Measurements from ENCODE around the gene LYPD6B. TPM values are rescaled to one million over a fixed set of nuclear protein-coding genes. Genes with fewer than 3 reads are reported as not detected.
A peak's percentile ranks its signal among the peaks of the same experiment; 100 is the strongest.

LYPD6B gene
- total RNA-seq, 2 donors from 2014 or later: 9.3 to 9.9 TPM

DNA sequence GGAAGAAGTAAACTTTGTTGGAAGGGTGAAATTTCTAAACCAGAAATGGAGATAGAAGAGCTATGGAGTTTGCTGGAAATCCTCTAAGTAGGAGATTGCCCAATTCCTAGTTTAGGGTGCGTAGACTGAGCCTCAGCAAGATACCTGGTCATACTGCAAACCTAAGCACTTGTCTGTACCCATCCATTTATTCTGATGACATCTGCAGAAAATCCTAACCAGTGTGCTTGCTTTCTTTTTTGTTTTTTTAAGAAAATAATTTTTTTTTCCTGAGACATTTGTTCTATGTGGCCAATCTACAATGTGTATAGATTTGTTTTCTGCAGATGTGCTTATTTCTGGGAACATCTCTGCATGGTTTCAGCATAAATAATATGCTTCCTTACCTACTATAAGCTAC is 144.7 kb downstream of the LYPD6B start:
- intact Hi-C loops (cut with DNase I): no loop called here
- TF ChIP-seq, protein P1, sequence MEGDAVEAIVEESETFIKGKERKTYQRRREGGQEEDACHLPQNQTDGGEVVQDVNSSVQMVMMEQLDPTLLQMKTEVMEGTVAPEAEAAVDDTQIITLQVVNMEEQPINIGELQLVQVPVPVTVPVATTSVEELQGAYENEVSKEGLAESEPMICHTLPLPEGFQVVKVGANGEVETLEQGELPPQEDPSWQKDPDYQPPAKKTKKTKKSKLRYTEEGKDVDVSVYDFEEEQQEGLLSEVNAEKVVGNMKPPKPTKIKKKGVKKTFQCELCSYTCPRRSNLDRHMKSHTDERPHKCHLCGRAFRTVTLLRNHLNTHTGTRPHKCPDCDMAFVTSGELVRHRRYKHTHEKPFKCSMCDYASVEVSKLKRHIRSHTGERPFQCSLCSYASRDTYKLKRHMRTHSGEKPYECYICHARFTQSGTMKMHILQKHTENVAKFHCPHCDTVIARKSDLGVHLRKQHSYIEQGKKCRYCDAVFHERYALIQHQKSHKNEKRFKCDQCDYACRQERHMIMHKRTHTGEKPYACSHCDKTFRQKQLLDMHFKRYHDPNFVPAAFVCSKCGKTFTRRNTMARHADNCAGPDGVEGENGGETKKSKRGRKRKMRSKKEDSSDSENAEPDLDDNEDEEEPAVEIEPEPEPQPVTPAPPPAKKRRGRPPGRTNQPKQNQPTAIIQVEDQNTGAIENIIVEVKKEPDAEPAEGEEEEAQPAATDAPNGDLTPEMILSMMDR (IDR thresholded peaks at IDR 0.05): no peak
- TF ChIP-seq POLR2A (IDR thresholded peaks at IDR 0.05): no peak
- no peak overlapping the region for H3K4me3 ChIP-seq
- H3K9me3 ChIP-seq: no peaks in the 10 kb centered on the region
- H3K27me3 ChIP-seq: no peaks in the 10 kb centered on the region
- DNase-seq (no peak), ATAC-seq (no peak)
- no peaks in the 10 kb centered on the region for H3K4me1 ChIP-seq
- H3K36me3 ChIP-seq (replicated peaks in 1 of 2; ENCODE audit: insufficient read depth in 1 of 2, low read depth in 2 of 2): no peaks in the 10 kb centered on the region
- H3K27ac ChIP-seq: no peak overlapping the region
- 95 to 100% methylated on average over 1 of the region's 1 CpG for WGBS, 2 donors

DNA sequence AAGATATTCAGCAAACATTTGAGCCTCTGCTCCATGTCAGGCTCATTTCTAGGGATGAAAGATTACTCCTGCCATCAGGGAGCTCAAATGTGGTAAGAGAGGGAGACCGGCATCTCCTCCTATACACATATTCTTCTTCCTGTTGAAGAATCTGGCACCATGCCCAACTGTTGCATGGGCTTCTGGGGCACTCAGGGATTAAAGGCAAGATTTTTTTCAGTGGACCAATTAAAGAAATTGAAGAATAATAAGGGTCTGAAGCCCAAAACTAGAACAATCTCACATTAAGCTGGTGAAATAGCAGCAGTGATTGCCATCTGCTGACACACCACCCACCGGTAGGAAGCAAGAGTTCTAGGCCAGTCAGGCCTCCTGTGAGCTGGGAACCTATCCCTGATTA is 146.5 kb downstream of the LYPD6B start:
- no peaks in the 10 kb centered on the region for H3K9me3 ChIP-seq

DNA sequence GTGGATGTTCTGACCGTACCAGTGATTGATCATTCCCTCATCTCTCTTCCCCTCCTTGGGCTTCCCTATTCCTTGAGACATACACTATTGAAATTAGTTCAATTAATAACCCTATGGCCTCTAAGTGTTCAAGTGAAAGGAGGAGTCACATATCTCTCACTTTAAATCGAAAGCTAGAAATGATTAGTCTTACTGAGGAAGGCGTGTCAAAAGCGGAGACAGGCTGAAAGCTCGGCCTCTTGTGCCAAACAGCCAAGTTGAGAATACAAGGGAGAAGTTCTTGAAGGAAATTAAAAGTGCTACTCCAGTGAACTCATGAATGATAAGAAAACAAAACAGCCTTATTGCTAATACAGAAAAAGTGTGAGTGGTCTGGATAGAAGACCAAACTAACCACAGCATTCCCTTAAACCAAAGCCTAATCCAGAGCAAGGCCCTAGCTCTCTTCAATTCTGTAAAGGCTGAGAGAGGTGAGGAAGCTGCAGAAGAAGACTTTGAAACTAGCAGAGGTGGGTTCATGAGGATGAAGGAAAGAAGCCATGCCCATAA is 147.5 kb downstream of the LYPD6B start:
- Histone ChIP-seq H3K9me3 (no peaks in the 10 kb centered on the region), H3K4me1 (no peaks in the 10 kb centered on the region), H3K4me3 (no peak overlapping the region), H3K36me3 (replicated peaks in 1 of 2; ENCODE audit: insufficient read depth in 1 of 2, low read depth in 2 of 2) (no peaks in the 10 kb centered on the region), H3K27ac (no peak overlapping the region), H3K27me3 (no peaks in the 10 kb centered on the region)
- no peak for ATAC-seq
- no peak for TF ChIP-seq POLR2A (IDR thresholded peaks at IDR 0.05)
- TF ChIP-seq, protein P1 (IDR thresholded peaks at IDR 0.05): no peak
- intact Hi-C loops (cut with DNase I): no loop called here
- WGBS, 2 donors: 91 to 92% methylated on average over 5 of the region's 5 CpGs
- no peak for DNase-seq

More for the DNA sequence above, 146.5 kb downstream of the LYPD6B start:
- 89 to 93% methylated on average over 2 of the region's 2 CpGs for WGBS, 2 donors
- intact Hi-C loops (cut with DNase I): no loop called here
- ATAC-seq (no peak), DNase-seq (peak in 2 of 4 donors; percentile 16)
- Histone ChIP-seq H3K4me3 (no peak overlapping the region), H3K27ac (no peak overlapping the region), H3K27me3 (no peaks in the 10 kb centered on the region), H3K36me3 (replicated peaks in 1 of 2; ENCODE audit: insufficient read depth in 1 of 2, low read depth in 2 of 2) (no peaks in the 10 kb centered on the region), H3K4me1 (no peaks in the 10 kb centered on the region)
- TF ChIP-seq, protein P1 (IDR thresholded peaks at IDR 0.05): no peak
- no peak for TF ChIP-seq POLR2A (IDR thresholded peaks at IDR 0.05)

DNA sequence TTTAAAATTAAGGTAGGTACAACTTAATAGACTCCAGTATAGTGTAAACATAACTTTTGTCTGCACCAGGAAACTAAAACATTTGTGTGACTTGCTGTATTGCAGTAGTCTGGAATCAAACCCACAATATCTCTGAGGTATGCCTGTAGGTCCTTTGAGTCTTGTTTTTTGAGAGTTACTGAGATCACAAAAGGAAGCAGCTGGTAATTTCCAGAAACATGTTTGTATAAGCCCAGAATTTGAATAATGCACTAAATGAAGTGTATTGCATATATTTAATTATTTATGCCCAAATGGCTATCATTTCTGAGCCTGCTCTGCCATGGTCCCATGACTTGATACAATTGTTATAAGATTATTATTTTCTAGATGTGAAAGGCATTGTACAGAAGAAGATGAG is 148.6 kb downstream of the LYPD6B start:
- Histone ChIP-seq H3K4me1 (no peaks in the 10 kb centered on the region), H3K27ac (no peak overlapping the region), H3K27me3 (no peaks in the 10 kb centered on the region), H3K36me3 (replicated peaks in 1 of 2; ENCODE audit: insufficient read depth in 1 of 2, low read depth in 2 of 2) (no peaks in the 10 kb centered on the region), H3K4me3 (no peak overlapping the region), H3K9me3 (no peaks in the 10 kb centered on the region)
- DNase-seq (no peak), ATAC-seq (no peak)
- intact Hi-C loops (cut with DNase I): no loop called here
- TF ChIP-seq, protein P1 (IDR thresholded peaks at IDR 0.05): no peak
- TF ChIP-seq POLR2A (IDR thresholded peaks at IDR 0.05): no peak

DNA sequence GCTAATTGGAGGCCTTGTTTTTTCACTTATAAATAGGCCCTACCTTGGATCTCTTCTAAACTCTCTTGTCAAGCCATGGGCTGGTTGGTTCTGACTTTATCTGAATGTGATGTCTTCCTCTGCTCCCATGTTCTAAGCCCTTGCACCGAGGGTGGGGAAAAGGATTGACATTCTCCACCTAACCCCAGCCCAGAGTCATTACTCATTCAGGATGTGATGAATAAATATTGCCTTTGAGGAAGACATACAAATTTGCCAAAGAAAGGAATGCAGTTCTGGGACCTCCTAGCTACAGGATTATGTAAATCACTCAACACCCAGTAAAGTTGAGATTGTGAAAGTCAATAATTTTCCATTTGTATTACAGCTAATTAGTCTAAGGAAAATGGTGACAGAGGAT is 149.8 kb downstream of the LYPD6B start:
- Histone ChIP-seq H3K4me1 (no peaks in the 10 kb centered on the region), H3K4me3 (no peak overlapping the region), H3K9me3 (no peaks in the 10 kb centered on the region), H3K27me3 (no peaks in the 10 kb centered on the region), H3K36me3 (replicated peaks in 1 of 2; ENCODE audit: insufficient read depth in 1 of 2, low read depth in 2 of 2) (no peaks in the 10 kb centered on the region), H3K27ac (no peak overlapping the region)
- ATAC-seq (no peak), DNase-seq (no peak)
- WGBS, 2 donors: 53 to 70% methylated on average over 1 of the region's 1 CpG
- intact Hi-C loops (cut with DNase I): no loop called here
- TF ChIP-seq, protein P1 (IDR thresholded peaks at IDR 0.05): no peak
- no peak for TF ChIP-seq POLR2A (IDR thresholded peaks at IDR 0.05)

All from body of pancreas (tissue), 4 donors.